OCI-LY7 (cell line): ENCODE data around the gene PRODH.

ENCODE experiments used
- CTCF ChIP-seq: fragments of 200-600 bp; sonication (generic); conservative IDR thresholded peaks from 2 replicates; pipeline ENCODE4 v1.5.1; 2014; ENCODE audit warnings: mild to moderate bottlenecking, antibody characterized with exemption, low read length, moderate library complexity, mixed read lengths
- EZH2phosphoT487 ChIP-seq: fragments of 200-600 bp; sonication (generic); IDR thresholded peaks from 2 replicates; pipeline ENCODE4 v1.6.1; 2018; ENCODE audit warnings: low read depth, borderline replicate concordance, mild to moderate bottlenecking, mixed run types, antibody characterized with exemption, low read length, moderate library complexity, mixed read lengths

- TF ChIP-seq CTCF: no peak
- no peak for TF ChIP-seq EZH2phosphoT487
Measured at GRCh38 chr22:18965526-18966421, 29.7 kb upstream of the PRODH start.
